NCI-H1694 treated with DMSO at 0.1 percent for 48 hours (cell line): Measurements from ENCODE around the gene TRIO.

Source experiments
- DNase-seq: peaks from one replicate; lab custom pipeline; 2025; lab: John Stamatoyannopoulos, UW

Gene TRIO

GRCh38 chr5:14267166-14267838 is 124.2 kb downstream of the TRIO start:
- DNase-seq = no peak

GRCh38 chr5:14267991-14268708 is 125.0 kb downstream of the TRIO start:
- no peak for DNase-seq

- no peak for DNase-seq
These were observed 125.6 kb downstream of the TRIO start for GRCh38 chr5:14268738-14269137.

- no peak for DNase-seq
These were observed 126.3 kb downstream of the TRIO start for GRCh38 chr5:14269395-14269794.

GRCh38 chr5:14270209-14270702 is 127.1 kb downstream of the TRIO start:
- peak; percentile 86 for DNase-seq

GRCh38 chr5:14272548-14273205 is 129.5 kb downstream of the TRIO start:
- no peak for DNase-seq

GRCh38 chr5:14273207-14273767 is 130.1 kb downstream of the TRIO start:
- no peak for DNase-seq

GRCh38 chr5:14276380-14276779 is 133.2 kb downstream of the TRIO start:
- DNase-seq = no peak

- no peak for DNase-seq
These were observed 134.5 kb downstream of the TRIO start for GRCh38 chr5:14277385-14278320.

- DNase-seq = no peak
These were observed 137.2 kb downstream of the TRIO start for GRCh38 chr5:14280294-14280854.

- no peak for DNase-seq
These were observed 138.6 kb downstream of the TRIO start for GRCh38 chr5:14281746-14282181.

- no peak for DNase-seq
These were observed 140.0 kb downstream of the TRIO start for GRCh38 chr5:14283139-14283538.

- DNase-seq = no peak
These were observed 141.4 kb downstream of the TRIO start for GRCh38 chr5:14284392-14285148.

- no peak for DNase-seq
These were observed 142.9 kb downstream of the TRIO start for GRCh38 chr5:14286007-14286406.

- no peak for DNase-seq
These were observed 143.7 kb downstream of the TRIO start for GRCh38 chr5:14286574-14287421.

- no peak for DNase-seq
These were observed 149.9 kb downstream of the TRIO start for GRCh38 chr5:14292766-14293658.

- DNase-seq = peak; percentile 45
These were observed 152.5 kb downstream of the TRIO start for GRCh38 chr5:14295610-14296009.
